ENCODE measurements around the gene BMP6.
"Not testable (repeated sequence)": the region's sequence is repeated elsewhere in the genome, so short reads cannot be mapped to it uniquely, and the experiment has no call there.

The BMP6 gene

GRCh38 chr6:7891078-7891872, 165.4 kb downstream of the BMP6 start:
- no peak for DNase-seq

GRCh38 chr6:7892367-7892766, 166.5 kb downstream of the BMP6 start:
- not testable (repeated sequence) for DNase-seq

GRCh38 chr6:7893342-7893741, 167.4 kb downstream of the BMP6 start:
- DNase-seq = no peak

- no peak for DNase-seq
Measured at GRCh38 chr6:7894262-7895124, 168.6 kb downstream of the BMP6 start.

- DNase-seq = no peak
Measured at GRCh38 chr6:7895125-7895423, 169.2 kb downstream of the BMP6 start.

- no peak for DNase-seq
Measured at GRCh38 chr6:7896465-7896987, 170.6 kb downstream of the BMP6 start.

GRCh38 chr6:7897461-7898192, 171.7 kb downstream of the BMP6 start:
- DNase-seq = no peak

- DNase-seq = not testable (repeated sequence)
Measured at GRCh38 chr6:7898193-7898586, 172.3 kb downstream of the BMP6 start.

- no peak for DNase-seq
Measured at GRCh38 chr6:7899101-7899888, 173.4 kb downstream of the BMP6 start.

GRCh38 chr6:7899889-7900213, 174.0 kb downstream of the BMP6 start:
- DNase-seq = no peak

GRCh38 chr6:7900621-7901020, 174.7 kb downstream of the BMP6 start:
- no peak for DNase-seq

- no peak for DNase-seq
Measured at GRCh38 chr6:7901056-7901455, 175.2 kb downstream of the BMP6 start.

GRCh38 chr6:7901780-7902179, 175.9 kb downstream of the BMP6 start:
- no peak for DNase-seq

- DNase-seq = no peak
Measured at GRCh38 chr6:7902221-7902620, 176.3 kb downstream of the BMP6 start.

- DNase-seq = no peak
Measured at GRCh38 chr6:7902867-7903266, 177.0 kb downstream of the BMP6 start.

- no peak for DNase-seq
Measured at GRCh38 chr6:7903673-7904072, 177.8 kb downstream of the BMP6 start.

GRCh38 chr6:7904654-7905319, 178.9 kb downstream of the BMP6 start:
- DNase-seq = no peak

- DNase-seq = no peak
Measured at GRCh38 chr6:7905416-7905815, 179.5 kb downstream of the BMP6 start.

GRCh38 chr6:7906741-7907140, 180.8 kb downstream of the BMP6 start:
- no peak for DNase-seq

- DNase-seq = no peak
Measured at GRCh38 chr6:7907159-7907558, 181.3 kb downstream of the BMP6 start.

GRCh38 chr6:7909323-7910276, 183.7 kb downstream of the BMP6 start:
- DNase-seq = no peak
